Stromal cell of bone marrow (primary cell): ENCODE results near the gene DCLK1.

ENCODE experiments used
- DNase-seq: peaks from one replicate; pipeline ENCODE4 v3.0.0-alpha.2; 2012; ENCODE audit warnings: low read depth

Gene DCLK1

DNA sequence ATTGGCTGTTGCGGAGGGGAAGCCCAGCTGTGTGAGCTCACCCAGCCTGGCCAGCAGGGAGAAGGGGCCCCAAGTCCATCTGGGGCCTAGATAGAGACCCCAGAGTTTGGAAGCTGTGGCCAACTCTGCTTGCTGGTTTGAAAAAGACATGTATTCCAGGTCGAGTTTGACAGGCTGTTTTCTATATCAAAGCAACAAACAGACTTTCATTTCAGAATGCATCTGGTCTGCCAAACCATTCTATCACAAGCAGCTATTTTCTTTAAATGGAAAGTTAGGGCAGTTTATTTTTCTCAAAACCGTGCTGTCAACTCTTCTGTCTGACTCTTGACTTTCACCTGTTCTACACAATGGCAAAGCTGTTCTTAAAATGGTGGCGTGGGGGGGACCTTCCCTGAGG is 185.8 kb downstream of the DCLK1 start:
- DNase-seq = no peak

DNA sequence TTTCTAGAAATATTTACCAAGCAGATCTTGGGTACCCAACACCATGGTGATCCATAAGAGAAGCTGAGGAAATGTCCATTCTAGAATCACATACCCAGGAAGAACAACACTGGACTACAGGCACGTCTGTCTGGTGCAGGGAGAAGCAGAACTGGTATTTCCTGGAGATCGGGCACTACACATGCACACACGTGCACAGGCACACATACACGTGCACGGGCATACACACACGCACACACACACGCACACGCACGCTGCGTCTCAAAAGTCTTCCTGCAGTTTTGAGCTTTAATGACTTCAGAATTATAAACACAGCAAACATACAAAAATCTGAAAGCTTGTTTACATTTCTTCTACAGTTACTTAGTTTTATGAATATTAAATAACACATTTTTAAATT is 189.8 kb downstream of the DCLK1 start:
- no peak for DNase-seq

DNA sequence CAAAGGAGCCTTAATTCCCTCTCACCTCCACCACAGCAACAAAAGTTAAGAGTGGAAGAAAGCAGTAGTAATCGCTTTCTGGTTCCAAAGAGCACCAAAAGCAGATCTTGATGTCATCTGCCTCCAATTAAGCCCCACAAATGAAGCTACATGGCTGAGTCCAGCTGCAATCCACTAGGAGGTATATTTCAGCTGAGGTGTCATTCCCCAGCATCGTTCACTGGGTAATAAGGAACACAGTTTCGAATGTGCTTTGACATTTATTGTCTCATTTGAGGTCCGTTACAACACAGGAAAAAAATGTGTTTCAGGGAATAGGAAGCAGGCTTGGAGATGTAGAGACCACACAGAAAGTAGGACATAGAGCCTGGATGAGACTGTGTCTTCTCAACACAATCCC is 190.4 kb downstream of the DCLK1 start:
- no peak for DNase-seq

DNA sequence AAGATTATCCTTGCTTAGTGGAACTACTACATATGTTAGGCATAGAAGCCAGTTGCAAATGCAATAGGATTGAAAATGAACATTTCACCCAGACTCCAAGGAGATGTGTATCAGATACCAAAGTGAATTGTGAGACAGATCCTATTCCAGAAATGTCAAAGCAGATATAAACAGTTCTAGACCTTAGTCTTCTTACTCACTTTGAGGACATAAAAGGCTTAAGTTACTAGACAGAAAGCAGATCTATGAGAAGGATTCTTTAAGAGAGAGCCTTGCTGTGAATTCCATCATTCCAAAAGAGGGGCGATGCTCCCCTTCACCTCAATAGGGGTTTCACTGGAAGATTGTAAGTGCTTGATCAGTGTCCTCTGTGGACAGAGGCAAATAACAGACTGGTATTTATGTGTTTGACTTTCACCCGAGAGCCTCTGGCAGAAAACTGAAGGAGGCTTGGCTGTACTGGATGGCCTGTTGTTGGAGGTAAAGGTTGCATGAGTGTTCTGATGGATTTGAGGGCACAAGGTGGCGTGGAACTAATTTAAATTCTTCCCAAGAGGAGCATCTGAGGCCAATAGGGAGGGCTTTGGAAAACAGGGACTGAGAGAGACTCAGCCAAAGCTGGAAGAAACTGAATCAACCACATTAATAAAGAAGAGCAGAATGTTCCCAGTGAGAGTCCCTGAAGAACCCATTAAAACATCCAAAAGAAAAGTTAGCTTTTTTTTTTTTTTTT is 194.8 kb downstream of the DCLK1 start:
- DNase-seq = no peak

DNA sequence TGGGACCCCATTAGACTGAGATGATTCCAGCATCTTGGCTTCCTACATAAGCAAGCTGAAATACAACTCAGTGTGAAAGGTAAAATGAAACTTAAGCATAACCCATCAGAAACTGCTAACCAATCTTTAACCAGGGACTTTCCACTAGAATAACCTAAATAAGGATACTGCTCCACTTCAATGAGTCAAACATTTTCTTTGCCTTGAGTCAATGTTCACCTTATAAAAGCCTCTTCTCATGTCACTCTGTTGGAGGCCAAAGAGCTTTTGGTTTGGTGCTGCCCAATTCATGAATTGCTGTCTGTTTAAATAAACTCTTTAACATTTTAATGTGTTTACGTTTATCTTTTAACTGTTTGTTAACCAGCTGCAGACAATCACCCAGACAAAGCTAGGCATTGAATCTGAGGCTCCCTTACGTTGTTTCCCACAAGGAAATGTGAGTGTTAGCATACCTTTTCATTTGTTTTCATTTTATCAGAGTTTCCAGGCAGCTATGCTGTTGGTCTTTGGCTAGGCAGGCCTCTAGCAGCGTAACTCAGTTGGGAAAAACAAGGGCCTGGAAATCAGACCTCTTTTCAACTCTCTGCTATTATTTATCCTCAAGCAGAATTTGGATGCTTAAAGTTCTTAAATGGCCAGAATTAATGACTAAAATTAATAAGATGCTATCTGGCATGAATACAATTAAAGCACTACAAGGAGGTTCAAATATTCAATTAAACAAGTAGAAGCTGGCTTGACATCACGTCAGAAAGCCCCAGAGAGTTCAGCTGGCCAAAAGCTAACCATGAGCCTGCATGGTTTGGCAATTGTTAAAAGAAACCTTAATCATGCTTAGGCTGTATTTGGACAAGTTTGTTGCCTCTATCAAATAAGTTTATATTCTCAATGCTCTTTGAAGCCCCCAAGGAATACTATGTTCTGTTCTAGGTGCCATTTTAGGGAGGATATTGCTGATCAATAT is 200.2 kb downstream of the DCLK1 start:
- DNase-seq = no peak

DNA sequence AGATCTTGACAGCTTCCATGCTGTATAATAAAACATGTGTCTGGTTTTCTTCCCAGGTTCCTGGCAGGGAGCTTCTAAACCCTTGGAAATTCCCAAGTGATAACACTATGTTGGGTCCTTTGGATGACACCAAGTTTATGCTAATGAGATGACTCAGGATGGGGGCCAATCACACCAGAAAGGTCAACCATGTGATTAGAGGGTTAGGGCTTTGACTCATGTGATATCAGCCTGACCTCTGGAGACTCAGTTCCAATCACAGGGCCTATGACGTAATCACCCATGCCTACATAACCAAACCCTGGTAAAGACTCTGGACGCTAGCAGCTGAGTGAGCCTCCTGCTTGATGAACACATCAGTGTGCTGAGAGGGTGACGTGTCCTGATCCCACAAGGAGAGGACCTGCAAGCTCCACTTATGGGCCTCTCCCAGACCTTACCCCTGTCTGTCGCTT is 203.6 kb downstream of the DCLK1 start:
- DNase-seq = peak; percentile 40

DNA sequence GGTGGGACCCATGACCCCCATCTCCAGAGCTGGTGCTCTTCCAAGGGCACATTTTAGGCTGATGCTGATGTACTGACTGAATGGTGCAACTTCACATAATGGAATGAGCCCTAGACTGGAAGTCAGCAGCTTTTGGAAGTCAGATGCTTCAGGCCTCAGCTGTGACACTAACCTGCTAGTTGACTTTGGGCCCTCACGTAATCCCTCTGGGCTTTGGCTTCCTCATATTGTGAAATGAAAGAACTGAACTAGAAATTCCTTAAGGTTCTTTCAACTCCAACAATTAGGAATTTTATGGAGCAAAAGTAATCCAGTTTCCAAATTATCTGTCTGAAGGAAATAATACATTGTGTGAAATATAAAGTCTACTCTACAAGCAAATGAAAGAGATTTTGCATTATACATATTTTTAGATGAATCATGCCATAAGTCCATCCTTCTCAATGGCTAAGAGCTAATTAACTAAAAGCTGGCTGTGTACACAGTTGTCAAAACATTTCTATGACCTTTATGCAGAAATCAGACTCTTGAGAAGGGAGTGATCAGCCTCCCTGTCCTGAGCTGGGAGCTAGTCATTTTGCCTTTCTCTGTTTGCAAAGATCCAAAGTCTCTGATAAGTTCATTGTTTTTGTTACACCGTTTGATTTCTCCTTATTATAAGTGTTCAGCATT is 204.2 kb downstream of the DCLK1 start:
- no peak for DNase-seq

DNA sequence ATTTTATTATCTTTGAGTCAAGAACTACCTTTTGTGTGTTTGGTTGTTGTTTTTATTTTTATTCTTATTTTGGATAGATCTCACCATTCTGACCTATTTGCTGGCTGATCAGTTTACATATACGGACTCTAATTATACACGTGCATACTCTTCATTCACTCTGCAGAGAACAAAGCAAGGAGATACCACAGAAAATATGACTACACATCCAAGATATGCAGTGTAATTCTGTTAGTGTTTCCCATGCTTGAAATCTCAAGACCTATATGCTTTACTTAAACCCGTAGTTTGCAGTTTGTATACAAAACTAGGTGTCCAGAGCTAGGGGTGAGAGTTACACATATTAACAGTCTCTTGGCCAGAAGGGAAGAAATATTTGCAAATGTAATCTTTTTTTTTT is 205.5 kb downstream of the DCLK1 start:
- DNase-seq = no peak

DNA sequence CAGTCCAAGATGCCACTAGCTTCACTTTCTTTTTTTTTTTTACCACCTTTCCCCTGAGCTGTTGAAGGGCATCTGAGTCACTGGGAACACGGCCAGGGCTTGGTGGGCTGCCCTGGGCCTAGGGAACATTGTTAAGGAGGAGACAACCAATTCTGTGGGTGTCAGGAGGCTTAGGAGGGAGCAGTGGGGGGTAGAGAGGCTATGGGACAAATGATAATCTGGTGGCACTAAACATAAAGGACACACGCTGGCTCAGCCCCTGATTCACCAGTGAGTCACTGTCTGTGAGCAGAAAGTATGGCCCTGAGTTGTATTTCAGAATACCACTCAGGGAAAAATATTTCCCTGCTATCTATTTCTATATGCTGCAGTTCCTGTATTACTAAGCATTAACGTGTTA is 207.8 kb downstream of the DCLK1 start:
- DNase-seq = no peak

DNA sequence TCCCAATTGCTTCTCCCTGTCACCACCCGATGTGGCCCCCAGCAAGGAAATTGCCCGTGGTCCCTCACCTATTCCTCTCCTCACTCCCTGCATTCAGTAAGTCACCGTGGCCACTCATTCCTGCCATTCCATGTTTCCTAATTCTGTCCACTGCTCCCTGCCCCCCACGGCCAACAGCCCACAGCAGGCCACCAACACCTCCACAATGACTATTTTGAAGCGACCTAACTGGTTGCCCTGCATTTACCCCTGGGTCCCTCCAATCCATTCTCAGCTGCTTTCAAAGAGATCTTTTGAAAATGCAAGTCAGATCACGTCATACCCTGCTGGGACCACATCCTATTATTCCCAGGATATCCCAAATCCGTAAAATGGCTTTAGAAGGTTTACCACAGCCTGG is 210.4 kb downstream of the DCLK1 start:
- no peak for DNase-seq

DNA sequence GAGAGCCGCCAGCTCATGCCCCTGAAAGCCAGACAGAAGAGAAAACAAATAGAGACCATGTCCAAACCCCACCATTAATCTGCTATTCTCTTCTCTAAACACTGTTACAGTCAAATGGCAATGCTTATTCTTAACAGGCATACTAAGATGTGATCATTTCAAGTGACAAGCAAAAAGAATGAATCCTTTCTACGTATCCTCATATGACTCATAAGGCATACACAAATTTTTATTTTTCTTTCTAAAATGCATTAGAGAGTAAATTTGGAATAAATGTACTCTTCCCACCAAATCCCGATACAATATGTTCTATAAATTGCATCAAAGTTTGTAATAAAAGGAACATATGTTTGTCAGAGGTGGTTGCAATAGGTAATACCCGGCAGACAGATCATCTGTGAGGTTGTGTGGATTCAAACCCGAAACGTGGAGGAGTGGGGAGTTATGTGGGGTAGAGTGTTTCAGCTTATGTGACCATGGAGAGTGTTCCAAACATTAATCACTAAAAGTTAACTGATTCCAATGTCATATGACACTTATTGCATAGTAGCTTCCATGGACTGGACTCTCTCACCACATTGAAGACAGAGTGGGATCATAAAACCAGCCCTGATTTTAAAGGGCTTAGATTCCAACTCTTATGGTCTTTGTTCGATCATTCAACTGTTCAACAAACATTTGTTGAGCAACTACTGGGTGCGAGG is 213.1 kb downstream of the DCLK1 start:
- no peak for DNase-seq

DNA sequence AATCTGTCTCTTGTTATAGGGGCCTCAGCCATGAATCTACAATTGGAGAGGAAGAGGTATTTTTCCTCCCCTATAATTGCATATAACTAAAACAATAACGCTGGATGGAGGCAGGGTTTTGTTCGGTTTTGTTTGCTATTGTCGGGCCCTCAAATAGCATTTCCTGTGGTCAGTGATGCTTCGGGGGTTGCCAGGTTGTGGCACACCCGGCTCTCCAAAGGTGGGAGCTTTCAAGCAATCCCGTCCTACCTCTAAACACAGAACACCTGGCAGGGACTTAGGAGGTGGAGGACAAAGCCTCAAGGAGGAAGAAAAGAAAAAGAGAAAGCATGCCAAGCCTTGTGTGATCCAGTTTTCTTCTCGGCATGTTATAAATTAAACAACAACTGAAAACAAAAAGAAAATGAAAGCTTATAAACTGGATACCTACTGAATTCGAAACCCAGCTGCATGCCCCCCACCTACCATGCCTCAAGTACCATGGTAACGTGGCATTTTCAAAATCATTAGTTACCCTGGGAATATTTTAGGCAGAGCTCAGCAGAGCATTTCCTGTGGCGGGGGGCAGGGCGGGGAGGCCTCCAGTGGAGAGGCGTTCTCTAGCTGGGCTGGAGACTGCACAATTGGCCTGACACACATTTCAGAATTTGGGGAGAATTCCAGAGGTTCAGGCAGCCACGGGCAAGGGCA is 213.8 kb downstream of the DCLK1 start:
- DNase-seq = no peak

DNA sequence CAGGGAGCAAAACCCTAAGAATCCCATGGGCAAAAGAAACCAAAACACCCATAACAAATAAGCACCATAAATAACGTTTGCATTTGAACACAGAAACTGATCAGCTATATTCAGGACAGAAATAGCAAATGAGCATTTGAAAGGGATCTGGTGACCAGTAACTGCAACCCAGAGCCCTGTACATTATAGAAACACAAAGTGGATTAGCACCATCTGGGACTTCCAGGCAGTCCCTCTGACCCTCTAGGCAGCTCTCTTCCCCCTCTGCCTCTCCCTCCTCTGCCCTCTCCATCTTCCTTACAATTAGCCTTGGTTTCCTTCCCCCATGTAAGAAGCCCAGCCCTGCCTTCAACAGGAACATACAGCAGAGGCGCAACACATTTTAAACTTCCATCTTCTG is 215.0 kb downstream of the DCLK1 start:
- no peak for DNase-seq

DNA sequence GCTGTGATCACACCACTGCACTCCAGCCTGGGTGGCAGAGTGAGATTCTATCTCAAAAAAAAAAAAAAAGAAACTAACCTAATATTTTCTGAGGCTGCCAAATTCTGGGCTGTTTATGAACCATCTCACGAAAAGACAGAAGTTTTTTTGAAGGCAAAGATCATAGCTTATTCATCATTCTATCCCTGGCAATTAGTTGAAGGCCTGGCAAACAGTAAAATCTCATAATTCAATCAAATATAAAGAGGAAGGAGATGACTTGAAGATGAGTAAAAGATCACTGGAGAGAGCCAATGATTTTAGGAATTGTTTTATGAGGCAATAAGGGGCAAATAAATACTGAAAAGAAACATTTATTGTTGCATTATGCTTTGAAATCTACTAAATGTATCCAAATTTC is 216.5 kb downstream of the DCLK1 start:
- peak; percentile 54 for DNase-seq

DNA sequence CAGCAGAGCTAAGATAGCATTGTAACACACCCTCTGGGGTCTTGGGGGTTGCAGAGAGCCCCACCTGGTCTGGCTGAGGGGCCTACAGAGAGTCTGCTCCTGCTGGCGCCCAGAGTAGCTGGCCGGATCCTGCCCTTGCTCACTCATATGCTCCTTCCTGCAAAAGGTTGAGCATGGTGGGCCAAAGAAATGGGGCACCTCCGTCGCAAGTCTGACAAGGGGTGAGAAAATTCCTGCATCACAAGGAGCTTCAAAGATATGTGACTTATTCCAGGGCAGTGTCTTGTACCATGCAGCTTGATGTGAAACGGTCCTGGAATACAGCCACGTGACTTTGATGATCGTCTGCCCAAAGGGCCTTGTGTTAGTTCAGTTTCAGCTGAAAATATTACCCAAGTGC is 218.3 kb downstream of the DCLK1 start:
- DNase-seq = no peak

DNA sequence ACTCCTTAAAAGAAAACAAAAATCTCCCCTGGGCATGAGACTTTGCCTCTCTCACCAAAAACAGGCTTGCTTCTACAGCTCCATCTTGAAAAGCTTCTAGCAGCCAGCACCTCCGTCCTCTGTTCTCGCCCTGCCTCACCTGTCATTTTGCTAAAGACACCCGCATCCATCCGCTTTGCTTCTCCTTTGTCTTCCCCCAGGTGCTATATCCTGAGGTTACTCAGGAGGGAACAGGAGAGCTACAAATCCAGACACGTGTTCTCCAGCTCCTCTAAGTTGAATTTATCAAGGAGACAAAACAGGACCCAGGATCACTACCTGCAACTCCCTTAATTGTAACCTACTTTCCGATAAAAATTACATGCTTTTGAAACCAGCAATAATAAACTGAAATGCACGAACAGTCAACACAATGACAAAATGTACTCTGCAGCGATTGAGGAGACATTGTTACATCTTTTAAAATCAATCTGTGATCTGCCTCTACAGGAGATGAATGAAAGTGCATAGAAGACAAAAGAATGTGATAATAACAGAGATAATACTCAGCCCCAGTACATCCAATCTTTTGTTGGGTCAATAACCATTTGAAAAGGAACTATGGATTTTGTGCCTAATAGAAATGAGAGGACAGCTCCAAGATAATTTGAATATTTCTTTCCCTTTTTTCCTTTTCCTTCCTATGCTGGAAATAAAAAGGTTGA is 221.2 kb downstream of the DCLK1 start:
- no peak for DNase-seq

DNA sequence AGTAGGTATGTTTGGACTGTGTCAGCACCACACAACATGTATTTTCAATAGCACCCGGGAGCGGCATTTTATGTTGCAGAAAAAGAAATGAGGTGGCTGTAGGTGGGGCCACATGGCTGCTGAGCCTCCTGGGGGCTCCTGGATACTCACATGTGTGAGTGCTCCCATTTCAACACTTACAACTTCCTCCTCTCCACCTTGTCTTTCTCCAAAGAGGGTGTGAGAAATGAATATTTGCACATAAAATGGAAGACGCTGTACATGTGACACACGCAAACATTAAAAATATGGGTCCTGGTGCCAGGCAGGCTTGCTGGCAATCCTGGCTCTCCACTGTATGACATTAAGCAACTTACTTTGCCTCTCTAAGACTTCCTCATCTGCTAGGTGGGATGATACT is 222.1 kb downstream of the DCLK1 start:
- DNase-seq = no peak

DNA sequence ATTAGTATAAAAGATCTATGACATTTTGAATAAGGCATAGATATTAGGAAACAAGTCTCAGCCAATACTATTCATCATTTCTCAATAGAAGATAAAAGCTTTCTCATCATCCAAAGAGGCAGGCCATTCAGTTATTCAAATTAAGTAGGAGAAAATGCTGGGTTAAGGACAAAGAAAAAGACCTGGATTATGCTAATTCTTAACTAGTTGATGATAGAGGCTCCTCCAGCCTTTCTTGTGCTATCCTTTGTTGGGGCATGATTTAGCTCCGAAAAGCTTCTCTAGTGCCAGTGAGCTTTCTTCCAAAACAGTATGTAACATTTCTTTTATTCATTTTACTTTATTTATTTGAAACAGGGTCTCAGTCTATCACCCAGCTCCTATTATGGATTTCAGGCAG is 223.0 kb downstream of the DCLK1 start:
- no peak for DNase-seq

DNA sequence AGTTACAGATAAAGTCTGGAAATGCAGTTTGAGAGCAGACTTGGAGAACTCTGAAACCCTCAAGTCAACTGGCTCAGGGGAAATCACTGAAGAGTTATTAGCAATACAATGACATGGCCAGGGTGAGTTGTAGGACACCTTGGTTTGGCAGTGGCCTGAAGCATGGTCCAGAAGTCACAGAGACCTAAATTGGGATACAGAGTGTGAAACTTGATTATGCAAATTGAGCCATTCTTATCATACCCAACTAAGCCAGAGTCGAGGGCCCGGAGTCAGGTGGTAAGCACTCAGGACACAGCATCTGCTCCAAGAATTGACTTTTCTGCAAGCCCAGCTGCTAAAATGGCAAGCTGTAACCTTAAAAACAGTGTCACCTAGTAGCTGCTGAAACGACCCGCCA is 224.5 kb downstream of the DCLK1 start:
- DNase-seq = no peak

DNA sequence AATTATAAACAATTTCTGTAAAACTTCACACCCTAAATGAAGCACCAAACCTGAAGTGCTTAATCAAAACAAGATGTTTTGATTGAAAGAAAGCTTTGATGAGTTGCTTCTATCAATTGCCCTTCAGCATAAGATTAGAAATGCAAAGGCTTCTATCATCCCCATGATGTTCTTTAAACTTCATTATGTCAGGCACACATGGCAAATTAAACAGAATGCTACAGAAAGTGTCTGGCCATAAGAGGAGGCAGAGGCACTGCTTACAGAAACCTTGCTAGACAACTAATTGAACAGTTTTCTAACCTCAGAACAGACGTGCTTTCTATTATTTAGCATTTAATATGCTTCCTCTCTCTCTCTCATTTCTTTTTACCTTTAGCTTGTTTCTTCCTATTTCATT is 228.1 kb downstream of the DCLK1 start:
- no peak for DNase-seq

DNA sequence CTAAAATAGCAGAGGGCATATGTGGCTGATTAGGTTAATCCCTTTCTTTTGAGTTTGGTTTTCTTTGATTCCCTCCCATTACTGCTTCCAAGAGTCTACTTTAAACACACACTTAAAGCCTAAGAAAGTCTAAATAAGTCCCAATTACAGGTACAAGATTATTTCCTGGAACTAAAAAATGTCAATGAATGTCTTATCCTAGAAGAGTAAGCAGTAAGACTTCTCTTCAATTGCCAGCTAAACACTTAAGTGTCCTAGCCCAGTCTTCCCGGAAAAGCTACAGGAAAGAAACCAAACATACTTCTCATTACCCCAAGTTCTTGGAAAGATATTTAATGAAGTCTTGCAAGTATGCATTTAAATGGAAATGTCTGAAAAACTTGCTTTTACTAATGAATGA is 233.1 kb downstream of the DCLK1 start:
- DNase-seq = no peak
